DLD1 (cell line): ENCODE measurements around the gene PPP1CB.
"Not testable (repeated sequence)": the region's sequence is repeated elsewhere in the genome, so short reads cannot be mapped to it uniquely, and the experiment has no call there.

Experiments
- in situ Hi-C: cut with HindIII; loops from 2 replicates; pipeline ENCODE4 v1.10.0; 2017; ENCODE audit warnings: low sequenced_read_pairs

The PPP1CB gene

DNA sequence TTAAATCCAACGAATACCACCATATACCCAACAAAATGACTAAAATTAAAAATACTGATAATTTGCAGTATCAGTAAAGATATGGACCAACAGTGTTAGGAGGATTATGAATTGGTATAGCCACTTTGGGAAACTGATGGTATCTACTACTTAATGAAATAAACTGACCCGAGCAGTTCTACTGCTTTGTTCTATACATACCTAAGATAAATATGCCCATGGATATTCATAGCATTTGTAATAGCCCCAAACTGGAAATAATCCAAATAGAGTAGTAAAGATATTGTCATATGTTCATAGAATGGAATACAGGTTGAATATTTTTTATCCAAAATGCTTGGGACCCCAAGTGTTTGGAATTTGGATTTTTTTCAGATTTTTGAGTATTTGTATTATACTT, 20.7 kb downstream of the PPP1CB start:
- in situ Hi-C loops: no loop called here

DNA sequence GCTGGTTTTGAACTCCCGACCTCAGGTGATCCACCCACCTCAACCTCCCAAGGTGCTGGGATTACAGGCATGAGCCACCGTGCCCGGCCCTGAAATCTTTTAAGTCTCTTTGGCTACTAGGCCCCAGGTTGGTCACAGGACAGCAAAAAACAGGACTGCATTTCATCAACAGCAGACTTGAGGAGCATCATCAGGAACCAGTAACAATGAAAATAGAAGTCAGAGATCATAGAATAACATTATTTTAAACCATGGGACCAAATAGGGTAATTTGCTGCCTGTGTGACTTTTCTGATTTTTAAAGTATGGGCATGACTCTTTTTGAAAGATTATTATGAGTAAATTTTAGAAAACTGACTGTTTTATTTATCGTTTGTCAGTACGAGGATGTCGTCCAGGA, 24.8 kb downstream of the PPP1CB start:
- in situ Hi-C loops: no loop called here

DNA sequence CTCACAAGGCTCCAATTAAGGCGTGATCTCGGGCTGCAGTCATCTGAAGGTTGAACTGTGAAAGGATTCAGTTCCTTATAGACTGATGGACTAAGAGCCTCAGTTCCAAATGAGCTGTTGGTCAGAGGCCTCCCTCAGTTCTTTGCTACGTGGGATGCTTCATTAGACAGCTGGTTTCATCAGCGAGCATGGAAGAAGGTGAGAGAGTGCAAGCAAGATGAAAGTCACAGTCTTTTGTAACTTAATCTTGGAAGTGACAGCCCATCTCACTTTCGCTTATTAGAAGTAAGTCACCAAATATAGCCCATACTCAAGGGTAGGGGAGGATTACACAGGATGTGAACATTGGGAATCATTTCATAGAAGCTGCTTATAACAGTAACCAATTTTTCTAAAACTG, 26.8 kb downstream of the PPP1CB start:
- in situ Hi-C loops: no loop called here

DNA sequence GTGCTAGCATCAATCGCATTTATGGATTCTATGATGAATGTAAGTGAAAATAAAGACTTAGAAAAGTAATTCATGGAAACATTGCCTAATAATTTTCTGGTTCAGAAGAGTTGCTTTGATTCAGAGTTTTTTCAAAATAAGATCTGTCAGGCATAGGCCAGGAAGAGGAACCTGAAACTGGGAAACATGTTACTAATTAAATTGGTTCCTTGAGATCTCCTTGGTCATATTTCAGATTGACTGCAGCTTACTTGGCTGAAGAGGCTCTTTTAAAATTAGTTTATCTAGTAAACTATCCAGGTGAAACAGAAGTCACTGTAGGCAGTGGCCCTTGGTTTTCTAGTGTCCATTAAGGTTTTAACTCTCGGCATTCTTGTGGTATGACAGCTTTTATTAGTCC, 27.4 kb downstream of the PPP1CB start:
- in situ Hi-C loops: no loop called here

DNA sequence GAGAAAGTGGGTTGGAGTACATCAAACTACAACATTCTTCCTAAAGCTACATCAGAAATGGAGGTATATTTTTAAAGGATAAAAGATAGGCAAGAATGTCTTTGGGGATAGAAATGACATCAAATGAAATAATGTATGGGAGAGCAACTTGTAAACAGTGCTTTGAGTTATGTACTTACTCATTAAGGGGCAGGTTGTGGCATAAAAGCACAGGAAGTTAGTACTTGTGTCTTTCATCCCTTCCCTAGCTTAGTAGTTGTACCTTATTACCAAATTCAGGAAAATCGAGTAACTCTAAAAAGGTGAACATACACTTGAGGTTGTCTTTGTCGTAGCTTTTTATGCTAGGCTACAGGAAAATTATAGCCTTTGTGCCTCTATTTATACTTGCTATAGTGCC, 28.9 kb downstream of the PPP1CB start:
- in situ Hi-C loops: no loop called here

DNA sequence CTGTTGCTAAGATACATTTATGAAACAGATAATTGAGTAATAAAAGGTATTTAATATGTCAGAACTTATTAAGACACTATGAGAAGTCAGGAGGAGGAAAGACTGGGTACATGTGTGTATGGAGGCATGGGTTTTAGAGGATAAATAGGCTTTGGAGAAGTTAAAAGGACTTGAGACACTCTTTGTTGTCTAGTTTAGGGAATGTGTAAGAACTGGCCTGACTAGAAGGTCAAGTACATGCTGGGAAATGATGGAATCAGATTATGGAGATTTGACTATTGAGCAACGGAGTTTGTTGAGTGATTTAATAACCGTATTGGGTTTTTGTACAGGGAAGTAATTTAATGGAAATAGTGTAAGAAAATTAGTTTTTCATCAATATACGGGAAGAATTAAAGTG, 30.8 kb downstream of the PPP1CB start:
- in situ Hi-C loops: no loop called here

DNA sequence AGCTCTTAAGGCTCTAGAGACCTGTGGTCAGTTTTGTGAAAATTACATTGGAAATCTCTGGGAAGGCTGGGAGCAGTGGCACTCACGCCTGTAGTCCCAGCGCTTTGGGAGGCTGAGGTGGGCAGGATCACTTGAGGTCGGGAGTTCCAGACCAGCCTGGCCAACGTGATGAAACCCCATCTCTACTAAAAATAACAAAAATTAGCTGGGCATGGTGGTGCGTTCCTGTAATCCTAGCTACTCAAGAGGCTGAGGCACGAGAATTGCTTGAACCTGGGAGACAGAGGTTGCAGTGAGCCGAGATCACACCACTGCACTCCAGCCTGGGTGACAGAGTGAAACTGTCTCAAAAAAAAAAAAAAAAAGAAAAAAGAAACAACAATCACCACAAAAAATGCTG, 32.9 kb downstream of the PPP1CB start:
- in situ Hi-C loops: not testable (repeated sequence)

DNA sequence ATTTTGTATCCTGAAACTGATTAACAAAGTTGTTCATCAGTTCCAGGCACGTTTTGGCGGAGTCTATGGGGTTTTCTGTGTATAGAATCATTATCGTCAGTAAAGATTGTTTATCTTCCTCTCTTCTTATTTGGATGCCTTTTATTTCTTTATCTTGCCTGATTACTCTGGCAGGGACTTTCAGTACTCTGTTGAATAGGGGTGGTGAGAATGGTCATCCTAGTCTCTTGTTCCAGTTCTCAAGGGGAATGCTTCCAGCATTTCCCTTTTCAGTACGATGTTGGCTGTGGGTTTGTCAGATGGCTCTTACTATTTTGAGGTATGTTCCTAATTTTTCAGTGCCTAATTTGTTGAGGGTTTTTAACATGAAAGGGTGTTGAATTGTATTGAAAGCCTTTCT, 45.0 kb downstream of the PPP1CB start:
- in situ Hi-C loops: no loop called here

DNA sequence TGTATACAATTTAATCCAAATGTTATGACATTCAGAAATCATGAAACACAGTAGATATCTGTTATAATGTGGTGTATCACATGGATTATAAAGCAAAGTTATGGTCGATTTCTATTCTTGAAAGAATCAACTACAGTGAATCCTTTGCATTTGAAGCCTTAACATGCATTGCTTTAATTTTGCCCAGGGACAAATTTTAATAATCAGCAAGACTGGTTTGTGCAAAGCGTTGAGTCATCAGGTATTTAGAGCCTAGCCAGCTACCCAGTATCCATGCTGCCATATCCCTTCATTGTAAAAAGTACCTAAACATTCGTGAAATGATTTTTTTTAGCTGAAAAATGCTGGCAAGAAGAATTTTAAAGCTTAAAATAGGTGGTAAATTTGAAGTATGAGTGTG, 50.1 kb downstream of the PPP1CB start:
- in situ Hi-C loops: no loop called here

DNA sequence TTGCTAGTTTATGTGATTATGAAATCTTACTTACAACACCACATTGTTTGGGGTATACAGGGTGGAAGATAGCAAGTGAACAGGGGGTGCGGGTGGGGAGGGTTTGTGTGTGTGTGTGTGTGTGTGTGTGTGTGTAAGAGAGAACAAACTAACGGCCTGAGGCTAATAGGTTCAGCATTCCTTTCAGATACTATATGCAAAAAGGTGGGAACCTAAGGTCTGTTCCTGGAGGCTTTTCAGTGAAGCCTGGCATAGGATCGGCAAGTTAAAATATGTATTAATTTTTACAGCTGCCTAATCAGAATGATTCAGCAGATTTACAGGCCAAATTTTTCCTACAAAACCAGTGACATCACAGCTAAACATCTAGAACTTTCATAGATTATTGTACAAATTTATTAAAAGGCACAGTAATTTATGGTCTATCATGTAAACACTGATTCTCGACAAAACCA, 51.4 kb downstream of the PPP1CB start:
- in situ Hi-C loops: no loop called here

DNA sequence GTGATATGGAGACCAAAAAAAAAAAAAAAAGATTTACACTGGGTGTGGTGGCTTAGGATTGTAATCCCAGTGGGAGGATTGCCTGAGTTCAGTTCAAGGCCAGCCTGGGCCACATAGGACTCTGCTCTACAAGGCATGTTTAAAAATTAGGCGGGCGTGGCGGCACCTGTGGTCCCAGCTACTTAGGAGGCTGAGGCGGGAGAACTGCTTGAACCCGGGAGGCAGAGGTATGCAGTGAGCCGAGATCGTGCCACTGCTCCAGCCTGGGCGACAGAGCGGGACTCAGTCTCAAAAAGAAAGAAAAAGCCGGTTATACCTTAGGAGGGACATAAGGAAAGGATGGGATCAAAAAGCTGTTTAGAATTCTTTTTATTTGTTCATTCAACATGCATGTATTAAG, 58.3 kb downstream of the PPP1CB start:
- in situ Hi-C loops: no loop called here

DNA sequence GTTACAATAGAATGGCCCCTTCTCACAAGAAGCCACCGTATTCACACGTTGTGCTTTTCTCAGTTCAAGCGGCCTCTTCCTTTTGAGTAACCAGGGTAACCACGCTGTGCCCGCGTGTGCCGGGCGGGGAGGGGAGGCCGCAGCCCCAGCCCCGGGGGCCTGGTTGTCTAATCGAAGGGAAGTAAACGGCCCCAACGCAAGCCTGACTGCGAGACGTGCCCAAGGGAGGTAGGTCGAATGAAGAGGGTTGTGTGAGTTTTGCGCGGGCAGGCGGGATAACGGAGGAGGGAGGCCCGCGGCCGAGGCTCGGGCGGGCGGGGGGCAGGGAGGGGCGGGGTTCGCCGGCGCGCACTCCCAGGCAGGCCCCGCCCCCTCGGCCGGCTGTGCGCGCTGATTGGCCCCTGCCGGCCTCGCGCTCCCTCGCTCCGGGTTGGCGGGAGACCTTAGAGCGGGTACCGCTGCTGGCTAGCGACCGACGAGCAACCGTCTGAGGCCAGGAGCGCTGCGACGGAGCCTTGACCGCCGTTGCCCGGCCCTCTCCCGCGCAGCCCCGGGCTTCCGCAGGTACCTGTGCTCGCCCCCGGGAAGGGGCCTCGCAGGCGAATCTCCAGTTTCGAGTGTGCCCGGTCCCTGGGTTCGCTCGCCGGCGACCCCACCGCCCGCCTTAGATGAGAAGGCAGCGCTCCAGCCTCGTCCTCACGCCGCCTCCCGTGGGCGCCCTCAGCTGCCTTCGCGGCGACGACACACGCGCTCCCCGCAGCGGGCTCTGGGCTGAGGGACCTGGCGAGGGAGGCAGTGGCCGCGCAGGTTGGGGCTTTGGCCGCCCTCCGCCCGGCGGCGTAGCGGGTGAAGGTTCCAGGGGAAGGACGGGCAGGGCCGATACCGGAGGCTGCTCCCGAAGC, 59.0 kb downstream of the PPP1CB start, which contains the start of gene SPDYA:
TSS of gene SPDYA (plus strand) at position 451 of the 902 bp plus-strand sequence. CDS start 5,181 bp downstream, outside the sequence.
- in situ Hi-C loops: no loop called here

DNA sequence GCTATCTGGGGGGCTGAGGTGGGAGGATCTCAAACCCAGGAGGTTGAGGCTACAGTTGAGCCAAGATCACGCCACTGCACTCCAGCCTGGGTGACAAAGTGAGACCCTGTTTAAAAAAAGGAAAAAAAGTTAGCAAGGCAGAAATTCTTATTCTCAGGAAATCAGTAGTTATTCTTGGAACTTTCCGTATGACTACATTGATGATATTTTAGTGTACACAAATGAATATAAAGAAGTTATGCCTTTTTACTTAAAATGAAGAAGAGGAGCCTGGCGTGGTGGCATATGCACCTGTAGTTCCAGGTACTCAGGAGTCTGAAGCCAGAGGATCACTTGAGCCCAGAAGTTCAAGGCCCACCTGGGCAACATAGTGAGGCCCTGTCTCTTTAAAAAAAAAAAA, 66.4 kb downstream of the PPP1CB start:
- in situ Hi-C loops: no loop called here

DNA sequence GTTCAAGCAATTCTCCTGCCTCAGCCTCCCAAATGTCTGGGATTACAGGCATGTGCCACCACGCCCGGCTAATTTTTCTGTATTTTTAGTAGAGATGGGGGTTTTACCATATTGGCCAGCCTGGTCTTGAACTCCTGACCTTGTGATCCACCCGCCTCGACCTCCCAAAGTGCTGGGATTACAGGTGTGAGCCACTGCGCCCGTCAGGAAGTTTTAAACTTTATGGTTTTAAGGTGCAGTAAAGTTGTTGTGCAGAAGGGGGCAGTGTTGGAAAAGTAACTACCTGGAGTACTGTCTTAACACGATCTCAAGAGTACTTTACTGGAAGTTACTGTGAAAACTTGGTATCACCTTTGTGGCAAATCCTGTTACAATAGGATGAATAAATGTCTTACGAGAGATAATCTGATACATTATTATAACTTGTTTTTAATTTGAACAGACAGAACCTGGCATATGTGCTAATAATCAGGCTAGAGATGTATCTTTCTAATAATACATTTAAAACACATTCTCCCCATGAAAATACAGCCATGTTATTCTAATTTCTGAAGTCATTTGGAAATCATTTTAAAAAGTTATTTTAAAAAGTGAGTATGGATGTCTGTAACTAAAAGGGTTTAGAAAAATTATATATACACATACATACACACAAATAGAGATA, 69.8 kb downstream of the PPP1CB start:
- in situ Hi-C loops: no loop called here

DNA sequence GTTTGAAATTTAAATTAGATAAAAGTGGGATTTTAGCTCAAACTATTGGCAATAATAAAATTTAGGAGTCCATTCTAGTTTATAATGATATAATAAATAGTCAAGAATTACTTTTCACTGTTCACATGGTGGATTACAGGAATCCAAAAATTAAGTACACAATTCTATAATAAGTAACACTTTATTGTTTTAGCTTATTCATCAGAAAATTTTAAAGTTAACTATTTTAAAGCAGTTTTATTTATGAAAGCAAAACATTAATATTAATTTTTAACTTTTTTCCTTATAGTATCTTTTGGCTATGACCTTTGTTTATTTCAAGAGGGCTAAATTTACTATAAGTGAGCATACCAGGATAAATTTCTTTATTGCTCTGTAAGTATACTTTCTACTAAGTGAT, 70.4 kb downstream of the PPP1CB start:
- in situ Hi-C loops: no loop called here

DNA sequence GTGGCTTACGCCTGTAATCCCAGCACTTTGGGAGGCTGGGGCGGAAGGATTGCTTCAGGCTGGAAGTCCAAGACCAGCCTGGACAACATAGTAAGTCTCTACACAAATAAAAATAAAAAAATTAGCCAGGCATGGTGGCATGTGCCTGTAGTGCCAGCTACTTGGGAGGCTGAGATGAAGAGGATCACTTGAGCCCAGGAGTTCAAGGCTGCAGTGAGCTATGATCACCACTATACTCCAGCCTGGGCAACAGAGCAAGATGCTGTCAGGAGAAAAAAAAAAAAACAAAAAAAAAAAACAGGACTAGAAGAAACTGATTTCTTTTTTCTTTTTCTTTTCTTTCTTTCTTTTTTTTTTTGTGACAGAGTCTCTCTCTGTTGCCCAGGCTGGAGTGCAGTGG, 72.6 kb downstream of the PPP1CB start:
- in situ Hi-C loops: no loop called here

DNA sequence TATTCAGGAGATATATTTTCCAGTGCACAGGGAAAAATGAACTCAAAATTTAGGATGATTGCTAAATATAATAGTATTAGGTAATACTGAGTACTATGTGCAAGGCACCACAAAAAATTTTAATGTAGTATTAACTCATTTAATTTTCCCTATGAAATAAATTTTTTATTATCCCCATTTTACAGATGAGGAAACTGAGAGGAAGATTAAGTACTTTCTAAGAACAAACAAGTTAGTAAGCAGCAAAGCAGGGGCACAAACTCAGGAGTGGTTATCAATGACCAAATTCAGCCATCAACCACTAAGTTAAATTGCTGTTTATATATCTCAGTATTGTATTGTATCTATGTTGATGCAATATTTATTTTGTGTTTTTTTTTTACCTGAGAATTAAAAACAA, 73.2 kb downstream of the PPP1CB start:
- in situ Hi-C loops: no loop called here

DNA sequence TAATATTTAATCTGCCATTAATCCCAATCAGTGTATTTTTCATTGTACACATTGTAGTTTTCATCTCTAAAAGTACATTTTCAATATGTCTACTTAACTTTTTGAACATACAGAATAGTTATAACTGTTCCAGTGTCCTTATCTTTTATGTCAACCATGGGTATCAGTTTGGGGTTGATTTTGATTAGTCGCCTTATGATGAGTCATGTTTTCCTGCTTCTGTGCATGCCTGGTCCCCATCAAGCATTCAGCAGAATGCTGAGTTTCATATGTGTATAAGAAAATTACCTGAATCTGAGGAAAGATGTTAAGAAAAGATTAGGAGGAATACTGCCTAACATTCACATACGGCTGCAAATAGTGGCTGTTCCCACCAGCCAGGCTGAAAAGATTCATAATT, 76.8 kb downstream of the PPP1CB start:
- in situ Hi-C loops: no loop called here

DNA sequence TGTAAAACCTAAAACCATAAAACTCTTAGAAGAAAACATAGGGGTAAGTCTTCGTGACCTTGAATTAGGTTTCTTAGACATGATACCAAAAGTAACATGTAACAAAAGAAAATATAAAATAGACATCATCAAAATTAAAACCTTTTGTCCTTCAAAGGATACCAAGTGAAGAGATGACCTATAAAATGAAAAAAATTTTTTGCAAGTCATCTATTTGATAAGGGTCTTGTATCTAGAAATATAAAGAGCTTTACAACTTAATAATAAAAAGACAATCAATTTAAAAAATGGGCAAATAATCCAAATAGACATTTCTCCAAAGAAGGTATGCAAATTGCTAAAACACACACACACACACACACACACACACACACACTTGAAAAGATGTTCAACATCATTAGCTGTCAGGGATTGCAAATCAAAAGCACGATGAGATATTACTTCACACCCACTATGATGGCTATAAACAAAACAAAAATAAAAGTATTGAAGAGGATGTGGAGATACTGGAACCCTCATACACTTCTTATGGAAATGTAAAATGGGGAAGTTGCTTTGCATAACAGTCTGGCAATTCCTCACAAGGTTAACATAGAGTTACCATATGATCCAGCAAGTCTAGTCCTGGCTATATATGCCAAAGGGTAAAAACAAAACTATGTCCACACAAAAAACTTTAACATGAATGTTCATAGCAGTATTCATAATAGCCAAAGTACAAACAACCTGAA, 82.3 kb downstream of the PPP1CB start:
- in situ Hi-C loops: no loop called here

DNA sequence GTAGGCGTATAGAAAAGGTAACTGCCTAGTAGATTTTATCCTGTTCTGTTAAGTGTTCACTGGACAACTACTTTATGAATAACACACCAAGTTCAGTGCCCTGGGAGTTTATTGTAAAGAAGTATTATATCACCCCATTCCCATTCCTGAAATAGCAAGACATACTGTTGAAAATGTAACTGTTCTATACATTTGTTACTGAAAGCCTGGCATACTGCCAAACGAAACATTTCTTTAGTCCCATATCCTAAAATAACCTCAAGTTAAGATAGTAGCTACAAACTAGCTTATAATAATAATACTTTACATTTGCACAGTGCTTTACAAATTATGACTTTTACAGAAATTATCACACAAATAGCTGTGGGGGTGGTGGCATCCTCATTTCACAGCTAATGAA, 84.2 kb downstream of the PPP1CB start:
- in situ Hi-C loops: no loop called here

DNA sequence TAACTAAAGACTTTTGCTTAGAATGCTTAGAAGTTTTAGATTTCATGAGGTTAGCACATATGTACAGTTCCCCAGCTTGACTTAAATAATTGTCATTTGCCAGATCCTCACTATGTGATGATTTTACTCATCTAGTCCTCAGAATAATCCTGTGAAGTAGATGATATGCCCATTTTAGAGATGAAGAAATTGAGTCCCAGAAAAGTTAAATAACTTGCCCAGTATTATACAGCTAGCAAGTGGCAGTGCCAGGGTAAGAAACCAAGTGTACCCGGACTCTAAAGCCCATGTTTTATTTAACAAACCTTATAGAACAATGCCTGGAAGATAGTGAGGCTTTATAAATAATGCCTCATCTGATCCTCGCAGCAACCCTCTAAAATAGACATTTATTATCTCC, 87.3 kb downstream of the PPP1CB start:
- in situ Hi-C loops: no loop called here

DNA sequence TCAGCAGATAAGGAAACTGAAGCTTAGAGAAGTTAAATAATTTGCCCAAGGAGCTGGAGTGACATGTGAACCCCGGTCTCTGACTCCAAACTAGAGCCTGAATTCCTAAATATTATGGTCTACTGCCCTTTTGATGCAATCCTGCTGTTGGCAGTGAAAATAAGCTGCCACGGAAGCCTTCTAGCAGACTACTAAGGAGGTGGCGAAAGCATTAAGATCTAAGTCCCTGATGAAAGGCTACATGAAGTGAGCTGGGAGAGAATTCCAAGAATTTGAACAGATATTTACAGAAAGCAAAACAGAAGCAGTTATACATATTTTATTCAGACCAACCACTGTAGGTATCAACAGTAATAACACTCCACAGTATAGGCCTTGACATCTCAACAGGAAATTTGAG, 90.4 kb downstream of the PPP1CB start:
- in situ Hi-C loops: no loop called here
